Stimulated activated effector memory CD8-positive, alpha-beta T cell treated with anti-CD3 and anti-CD28 coated beads, Interleukin-12 subunit alpha, Interleukin-12 subunit beta, amount 100 ng/mL, for 72 hours (primary cell): ENCODE data around the gene LRRIQ3.

Source experiments
- ATAC-seq: fragments of 150-1000 bp; cut with Tn5 transposase; 2 replicates; pipeline ENCODE4 v1.10.0; 2021
- DNase-seq, 2 donors: peaks; one replicate each; pipeline ENCODE4 v3.0.0; 2021 to 2022; ENCODE audit warnings: low spot score in 2 of 2
- H3K27ac Mint-ChIP-seq: one replicate; pipeline ENCODE4 v1.8.0; 2022; ENCODE audit warnings: mild to moderate bottlenecking, mixed read lengths
- H3K36me3 Mint-ChIP-seq: one replicate; pipeline ENCODE4 v1.8.0; 2022; ENCODE audit warnings: mild to moderate bottlenecking, mixed read lengths
- H3K4me1 Mint-ChIP-seq: one replicate; pipeline ENCODE4 v1.8.0; 2022; ENCODE audit warnings: mixed read lengths
- H3K4me3 Mint-ChIP-seq: one replicate; pipeline ENCODE4 v1.8.0; 2022; ENCODE audit warnings: mild to moderate bottlenecking, mixed read lengths
- H3K9me3 Mint-ChIP-seq: one replicate; pipeline ENCODE4 v1.8.0; 2022; ENCODE audit warnings: mixed read lengths

The LRRIQ3 gene, protein sequence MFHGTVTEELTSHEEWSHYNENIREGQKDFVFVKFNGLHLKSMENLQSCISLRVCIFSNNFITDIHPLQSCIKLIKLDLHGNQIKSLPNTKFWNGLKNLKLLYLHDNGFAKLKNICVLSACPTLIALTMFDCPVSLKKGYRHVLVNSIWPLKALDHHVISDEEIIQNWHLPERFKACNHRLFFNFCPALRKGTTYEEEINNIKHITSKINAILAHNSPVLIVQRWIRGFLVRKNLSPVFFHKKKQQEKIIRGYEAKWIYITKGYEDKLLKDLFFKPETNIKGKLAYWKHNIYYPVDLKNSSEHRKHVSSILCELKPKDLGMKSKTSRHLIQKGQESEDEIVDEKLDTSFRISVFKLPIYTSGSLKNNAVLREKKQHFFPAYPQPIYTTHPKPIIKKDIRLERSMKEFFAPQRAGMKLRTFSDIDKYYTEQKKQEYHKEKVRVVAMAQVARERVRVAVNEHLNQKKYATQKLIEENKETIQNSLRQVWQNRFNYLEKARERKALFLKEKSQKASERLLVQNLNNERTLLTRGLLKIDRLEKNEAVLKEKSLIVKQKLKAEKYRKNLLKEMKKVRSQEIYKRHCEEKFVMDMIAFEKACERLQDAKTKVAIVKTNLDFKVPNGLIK

DNA sequence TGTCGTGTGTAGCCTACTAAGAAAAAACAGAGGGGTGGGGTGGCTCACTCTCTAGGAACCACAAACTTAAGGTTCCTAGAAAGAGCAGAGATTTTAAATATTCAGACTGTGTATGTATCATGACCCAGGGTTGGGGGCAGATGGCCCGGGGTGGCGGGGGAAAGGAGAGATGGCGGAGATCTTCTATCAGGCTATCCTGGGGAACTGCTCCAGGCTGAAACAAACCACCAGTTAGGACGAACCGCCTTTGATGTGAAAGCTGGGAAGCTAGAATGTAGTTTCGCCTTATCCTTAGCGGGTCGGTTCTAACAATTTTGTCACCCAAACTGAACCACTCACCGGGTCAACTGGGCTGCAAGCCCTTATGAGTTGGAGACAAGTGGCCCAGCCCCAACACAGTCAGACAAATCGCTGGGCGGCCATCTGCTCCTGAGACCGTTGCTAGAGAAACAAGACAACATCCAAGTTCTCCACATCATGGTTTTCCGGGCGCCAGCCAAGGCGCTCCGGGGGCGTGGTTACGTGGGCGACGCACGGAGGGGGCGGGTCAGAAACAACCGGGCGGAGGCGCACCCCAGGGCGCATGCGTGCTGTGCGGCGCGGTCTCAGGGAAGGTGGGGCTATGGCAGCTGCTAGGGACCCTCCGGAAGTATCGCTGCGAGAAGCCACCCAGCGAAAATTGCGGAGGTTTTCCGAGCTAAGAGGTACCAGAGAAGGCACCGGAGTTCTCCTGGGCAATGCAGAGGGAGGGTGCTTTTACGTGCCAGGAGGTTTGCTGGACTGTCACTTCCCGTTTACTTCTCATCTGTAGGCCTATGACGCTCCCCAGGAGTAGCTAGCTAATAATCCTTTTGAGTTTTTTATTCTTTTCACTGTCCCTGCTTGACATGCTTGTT, at the start of gene LRRIQ3, which contains the start of gene FPGT:
Gene LRRIQ3 (minus strand): TSS at position 520 of the 896 bp plus-strand sequence. CDS start 14,492 bp downstream, outside the sequence.
Gene FPGT (plus strand): TSS at position 586 of the 896 bp plus-strand sequence. CDS start 37 bp downstream, at position 623.
- no peaks in the 10 kb centered on the region for H3K9me3 Mint-ChIP-seq
- peak; percentile 93 to 98 for DNase-seq
- H3K27ac Mint-ChIP-seq: peak within 1 kb of the TSS; percentile 96
- H3K4me3 Mint-ChIP-seq: peak within 1 kb of the TSS; percentile 87
- peaks cover 30% of the 10 kb centered on the region for H3K36me3 Mint-ChIP-seq
- peaks cover 16% of the 10 kb centered on the region for H3K4me1 Mint-ChIP-seq
- peak; percentile 96 for ATAC-seq

DNA sequence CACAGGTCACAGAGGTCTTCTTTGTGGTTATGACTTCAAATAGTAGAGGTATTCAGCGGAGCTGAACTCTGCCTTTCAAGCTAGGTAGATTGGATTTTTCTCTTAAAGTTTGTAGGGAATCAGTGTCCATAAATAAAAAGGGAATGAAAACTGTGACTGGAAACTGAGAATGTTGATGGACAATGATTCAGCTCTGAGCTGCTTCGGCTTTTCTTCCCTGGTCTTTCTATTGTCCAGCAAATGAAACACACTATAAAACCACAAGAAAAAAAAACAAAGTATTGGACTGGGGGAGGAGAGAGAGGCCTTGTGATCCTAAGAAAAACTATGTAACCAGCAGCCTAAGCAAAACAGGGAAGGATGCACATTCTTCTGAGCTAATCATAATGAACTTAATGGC, 48.3 kb upstream of the LRRIQ3 start:
- Mint-ChIP-seq H3K36me3 (no peaks in the 10 kb centered on the region), H3K9me3 (no peaks in the 10 kb centered on the region), H3K4me1 (no peaks in the 10 kb centered on the region), H3K4me3 (no peak overlapping the region), H3K27ac (no peak overlapping the region)
- ATAC-seq (no peak), DNase-seq (no peak)

DNA sequence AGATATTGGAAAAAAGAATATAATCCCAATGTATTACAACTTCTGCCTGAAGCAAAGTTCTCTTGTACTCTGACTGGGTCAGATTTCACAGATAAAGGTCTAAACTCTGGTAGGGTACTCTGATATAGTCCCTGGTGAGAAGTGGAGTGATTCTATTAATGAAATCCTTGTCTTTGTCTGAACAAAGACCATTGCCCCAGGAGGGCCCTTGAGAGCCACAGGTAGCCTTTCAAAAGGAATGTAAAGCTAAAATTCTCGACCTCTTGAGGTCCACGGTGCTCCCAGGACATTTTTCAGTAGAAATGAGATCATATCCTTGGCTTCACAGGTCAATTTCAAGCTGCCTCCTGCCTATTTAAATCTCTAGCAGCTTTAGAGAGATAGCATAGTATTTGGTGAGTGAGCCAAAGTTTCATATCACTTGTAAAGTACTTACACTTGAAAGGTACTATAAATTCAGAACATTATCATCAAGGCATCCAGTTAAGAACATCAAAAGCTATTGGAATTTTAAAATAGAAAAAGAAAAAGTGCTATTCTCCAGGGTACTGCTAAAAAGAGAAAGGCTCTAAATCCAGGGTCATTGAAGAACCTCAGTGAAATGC, 47.3 kb upstream of the LRRIQ3 start:
- DNase-seq (no peak), ATAC-seq (no peak)
- Mint-ChIP-seq H3K9me3 (no peaks in the 10 kb centered on the region), H3K27ac (no peak overlapping the region), H3K4me1 (no peaks in the 10 kb centered on the region), H3K36me3 (no peaks in the 10 kb centered on the region), H3K4me3 (no peak overlapping the region)

- Mint-ChIP-seq H3K9me3 (peaks cover 7% of the 10 kb centered on the region), H3K36me3 (no peaks in the 10 kb centered on the region), H3K4me3 (no peak overlapping the region), H3K4me1 (no peaks in the 10 kb centered on the region), H3K27ac (no peak overlapping the region)
- no peak for DNase-seq
- no peak for ATAC-seq
Observed at GRCh38 chr1:74237787-74238186, 39.8 kb upstream of the LRRIQ3 start.

DNA sequence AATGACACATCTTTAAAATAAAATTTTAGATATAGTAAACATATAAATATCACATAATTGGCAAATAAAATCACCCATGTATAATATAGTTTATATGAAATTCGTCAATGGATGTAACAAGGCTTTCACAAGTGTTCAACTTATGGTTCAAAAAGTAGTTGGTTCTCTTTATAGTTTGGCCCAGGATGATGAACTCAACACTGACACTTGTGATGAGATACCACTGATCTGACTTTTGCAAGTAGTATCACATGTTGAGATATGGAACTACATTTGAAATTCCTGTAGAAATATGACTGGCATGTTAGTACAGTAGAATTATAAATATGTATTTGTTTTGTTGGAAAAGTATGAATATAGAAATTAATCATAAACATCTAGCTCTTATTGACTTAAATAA, 39.1 kb upstream of the LRRIQ3 start:
- Mint-ChIP-seq H3K4me1 (no peaks in the 10 kb centered on the region), H3K36me3 (no peaks in the 10 kb centered on the region), H3K4me3 (no peak overlapping the region), H3K27ac (no peak overlapping the region), H3K9me3 (peaks cover 10% of the 10 kb centered on the region)
- no peak for DNase-seq
- no peak for ATAC-seq

- Mint-ChIP-seq H3K4me3 (no peak overlapping the region), H3K27ac (no peak overlapping the region)
- ATAC-seq: no peak
Observed at GRCh38 chr1:74236440-74236839, 38.5 kb upstream of the LRRIQ3 start.

GRCh38 chr1:74235153-74235552, 37.2 kb upstream of the LRRIQ3 start, which contains the start of gene TNNI3K:
TSS of gene TNNI3K (plus strand) at chr1:74235387. CDS start at chr1:74235452, 65 bp downstream.
- H3K27ac Mint-ChIP-seq: no peak within 1 kb of the TSS
- H3K36me3 Mint-ChIP-seq: no peaks in the 10 kb centered on the region
- H3K4me3 Mint-ChIP-seq: no peak within 1 kb of the TSS
- no peak for ATAC-seq
- no peak for DNase-seq
- H3K9me3 Mint-ChIP-seq: peaks cover 11% of the 10 kb centered on the region
- H3K4me1 Mint-ChIP-seq: no peaks in the 10 kb centered on the region

More at GRCh38 chr1:74236440-74236839, 38.5 kb upstream of the LRRIQ3 start:
- peaks cover 11% of the 10 kb centered on the region for H3K9me3 Mint-ChIP-seq
- H3K36me3 Mint-ChIP-seq: no peaks in the 10 kb centered on the region
- H3K4me1 Mint-ChIP-seq: no peaks in the 10 kb centered on the region
- no peak for DNase-seq

DNA sequence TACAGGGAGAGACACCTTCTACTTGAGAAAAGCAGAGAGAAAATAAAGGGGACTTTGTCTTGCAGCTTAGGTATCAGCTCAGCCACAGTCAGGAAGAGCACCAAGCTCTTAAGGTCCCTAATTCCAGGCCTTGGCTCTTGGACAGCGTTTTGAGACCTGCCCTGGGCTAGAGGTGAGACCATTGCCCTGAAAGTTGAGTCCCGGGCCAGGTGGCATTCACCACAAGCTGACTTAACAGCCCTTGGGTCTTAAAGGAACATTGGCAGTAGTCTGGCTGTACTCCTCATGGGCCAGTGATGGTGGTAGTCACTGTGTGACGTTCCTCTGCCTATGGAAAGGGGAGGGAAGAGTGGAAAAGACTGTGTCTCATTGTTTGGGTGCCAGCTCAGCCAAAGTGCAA, 25.5 kb upstream of the LRRIQ3 start:
- peaks cover 27% of the 10 kb centered on the region for H3K9me3 Mint-ChIP-seq
- no peak for DNase-seq
- H3K4me1 Mint-ChIP-seq: no peaks in the 10 kb centered on the region
- H3K4me3 Mint-ChIP-seq: no peak overlapping the region
- H3K36me3 Mint-ChIP-seq: no peaks in the 10 kb centered on the region
- no peak overlapping the region for H3K27ac Mint-ChIP-seq
- no peak for ATAC-seq

DNA sequence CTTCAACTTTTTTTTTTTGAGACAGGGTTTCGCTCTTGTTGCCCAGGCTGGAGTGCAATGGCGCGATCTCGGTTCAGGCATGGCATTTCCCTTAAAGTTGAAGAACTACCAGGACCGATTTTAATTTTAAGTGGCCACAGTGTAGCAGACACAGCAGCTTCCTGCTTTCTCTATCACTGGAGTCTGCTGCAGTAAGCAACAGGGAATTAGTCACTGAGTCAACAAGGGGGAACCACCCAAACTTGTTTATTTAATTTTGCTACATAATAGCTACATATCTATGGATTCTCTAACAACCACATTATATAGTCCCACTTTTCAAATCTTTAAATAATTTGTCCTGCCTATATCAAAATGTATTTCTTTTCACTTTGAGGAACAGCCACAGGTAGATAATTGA, 24.7 kb upstream of the LRRIQ3 start:
- H3K4me3 Mint-ChIP-seq: no peak overlapping the region
- no peak overlapping the region for H3K27ac Mint-ChIP-seq
- no peaks in the 10 kb centered on the region for H3K36me3 Mint-ChIP-seq
- DNase-seq: no peak
- H3K4me1 Mint-ChIP-seq: no peaks in the 10 kb centered on the region
- H3K9me3 Mint-ChIP-seq: peaks cover 27% of the 10 kb centered on the region
- ATAC-seq: no peak

- Mint-ChIP-seq H3K4me3 (no peak overlapping the region), H3K27ac (no peak overlapping the region), H3K36me3 (no peaks in the 10 kb centered on the region), H3K4me1 (no peaks in the 10 kb centered on the region), H3K9me3 (no peaks in the 10 kb centered on the region)
- ATAC-seq (no peak), DNase-seq (no peak)
Observed at GRCh38 chr1:74215229-74215628, 17.3 kb upstream of the LRRIQ3 start.

GRCh38 chr1:74205266-74205665, 7.3 kb upstream of the LRRIQ3 start:
- H3K4me3 Mint-ChIP-seq: no peak overlapping the region
- no peak for ATAC-seq
- peaks cover 40% of the 10 kb centered on the region for H3K36me3 Mint-ChIP-seq
- DNase-seq: no peak
- no peak overlapping the region for H3K27ac Mint-ChIP-seq
- H3K4me1 Mint-ChIP-seq: no peaks in the 10 kb centered on the region
- H3K9me3 Mint-ChIP-seq: no peaks in the 10 kb centered on the region

DNA sequence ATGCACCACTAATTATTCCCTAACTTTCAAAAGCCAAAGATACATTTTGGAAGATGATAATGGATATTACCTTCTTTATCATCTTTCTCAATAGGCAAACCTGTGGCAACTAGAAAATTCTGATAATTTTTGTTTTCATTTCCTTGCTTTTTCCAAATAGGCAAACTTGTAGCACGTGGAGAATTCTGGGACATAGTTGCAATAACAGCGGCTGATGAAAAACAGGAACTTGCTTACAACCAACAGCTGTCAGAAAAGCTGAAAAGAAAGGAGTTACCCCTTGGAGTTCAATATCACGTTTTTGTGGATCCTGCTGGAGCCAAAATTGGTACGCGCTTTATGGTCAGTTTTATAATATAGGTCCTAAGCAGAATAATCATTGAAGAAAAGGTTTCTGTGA, 1.5 kb upstream of the LRRIQ3 start:
- H3K4me1 Mint-ChIP-seq: peaks cover 16% of the 10 kb centered on the region
- H3K27ac Mint-ChIP-seq: no peak overlapping the region
- H3K9me3 Mint-ChIP-seq: no peaks in the 10 kb centered on the region
- DNase-seq (no peak), ATAC-seq (no peak)
- H3K36me3 Mint-ChIP-seq: peaks cover 39% of the 10 kb centered on the region
- peak overlapping the region; percentile 87 for H3K4me3 Mint-ChIP-seq

- peaks cover 16% of the 10 kb centered on the region for H3K4me1 Mint-ChIP-seq
- no peaks in the 10 kb centered on the region for H3K9me3 Mint-ChIP-seq
- H3K4me3 Mint-ChIP-seq: peak overlapping the region; percentile 87
- H3K27ac Mint-ChIP-seq: peak overlapping the region; percentile 96
- DNase-seq (no peak), ATAC-seq (peak; percentile 44)
- peaks cover 30% of the 10 kb centered on the region for H3K36me3 Mint-ChIP-seq
Observed at GRCh38 chr1:74197255-74197654, 721 bp downstream of the LRRIQ3 start.

- no peak for ATAC-seq
- Mint-ChIP-seq H3K4me1 (peaks cover 16% of the 10 kb centered on the region), H3K27ac (no peak overlapping the region), H3K9me3 (no peaks in the 10 kb centered on the region), H3K36me3 (peaks cover 14% of the 10 kb centered on the region), H3K4me3 (no peak overlapping the region)
- no peak for DNase-seq
Observed at GRCh38 chr1:74195339-74195738, 2.6 kb downstream of the LRRIQ3 start.

GRCh38 chr1:74193908-74194307, 4.1 kb downstream of the LRRIQ3 start:
- Mint-ChIP-seq H3K4me3 (no peak overlapping the region), H3K36me3 (peaks cover 12% of the 10 kb centered on the region), H3K27ac (no peak overlapping the region), H3K4me1 (peaks cover 16% of the 10 kb centered on the region), H3K9me3 (peaks cover 4% of the 10 kb centered on the region)
- no peak for ATAC-seq
- DNase-seq: no peak
